SK-N-SH treated with all-trans-retinoic acid at 6 μM for 48 hours (cell line): ENCODE data around the gene RGL1.

Source experiments
- ATAC-seq: fragments of 200-7000 bp; cut with Tn5 transposase; 3 replicates; pipeline ENCODE4 v1.9.1; 2020; ENCODE audit warnings: mild to moderate bottlenecking, moderate library complexity
- ARNTL ChIP-seq: fragments of 450-650 bp; formaldehyde crosslinking; IDR thresholded peaks from 2 replicates; pipeline ENCODE4 v1.5.0; 2020; ENCODE audit warnings: low read depth, mild to moderate bottlenecking, moderate library complexity, borderline replicate concordance
- BACH2 ChIP-seq: fragments of 250-450 bp; sonication (Bioruptor Pico); IDR thresholded peaks from 2 replicates; pipeline ENCODE4 v1.9.0; 2021; ENCODE audit warnings: mild to moderate bottlenecking, borderline replicate concordance
- CREB5 ChIP-seq: fragments of 250-450 bp; sonication (Bioruptor Pico); IDR thresholded peaks from 2 replicates; pipeline ENCODE4 v1.5.1; 2020; ENCODE audit warnings: low read depth, mild to moderate bottlenecking, moderate library complexity
- CSDC2 ChIP-seq: fragments of 250-450 bp; sonication (Bioruptor Pico); IDR thresholded peaks from 2 replicates; pipeline ENCODE4 v1.5.0; 2020; ENCODE audit warnings: mild to moderate bottlenecking, moderate library complexity
- CSRNP3 ChIP-seq: fragments of 250-450 bp; sonication (Bioruptor Pico); IDR thresholded peaks from 2 replicates; pipeline ENCODE4 v1.5.1; 2021; ENCODE audit warnings: mild to moderate bottlenecking, moderate library complexity
- ESRRG ChIP-seq: fragments of 250-450 bp; sonication (Bioruptor Pico); IDR thresholded peaks from 2 replicates; pipeline ENCODE4 v1.6.1; 2021; ENCODE audit warnings: mild to moderate bottlenecking
- GLIS3 ChIP-seq: fragments of 250-450 bp; sonication (Bioruptor Pico); IDR thresholded peaks from 2 replicates; pipeline ENCODE4 v1.5.0; 2020; ENCODE audit warnings: mild to moderate bottlenecking, moderate library complexity
- ISL1 ChIP-seq: fragments of 250-450 bp; sonication (Bioruptor Pico); IDR thresholded peaks from 2 replicates; pipeline ENCODE4 v2.1.2; 2022; ENCODE audit warnings: mild to moderate bottlenecking, moderate library complexity
- OSR1 ChIP-seq: fragments of 250-450 bp; sonication (Bioruptor Pico); IDR thresholded peaks from 2 replicates; pipeline ENCODE4 v1.8.0; 2022; ENCODE audit warnings: moderate library complexity, mild to moderate bottlenecking, inconsistent platforms
- PATZ1 ChIP-seq: fragments of 250-450 bp; sonication (Bioruptor Pico); IDR thresholded peaks from 2 replicates; pipeline ENCODE4 v1.8.0; 2020; ENCODE audit warnings: mild to moderate bottlenecking, moderate library complexity, borderline replicate concordance
- POU6F1 ChIP-seq: fragments of 250-450 bp; sonication (Bioruptor Pico); IDR thresholded peaks from 2 replicates; pipeline ENCODE4 v1.8.0; 2021; ENCODE audit warnings: low read depth, mild to moderate bottlenecking, moderate library complexity, borderline replicate concordance
- PPARA ChIP-seq: fragments of 250-450 bp; sonication (Bioruptor Pico); IDR thresholded peaks from 2 replicates; pipeline ENCODE4 v1.5.0; 2020; ENCODE audit warnings: mild to moderate bottlenecking, borderline replicate concordance
- RARB ChIP-seq: fragments of 250-450 bp; sonication (Bioruptor Pico); IDR thresholded peaks from 2 replicates; pipeline ENCODE4 v1.8.0; 2021; ENCODE audit warnings: mild to moderate bottlenecking, moderate library complexity
- SNAI2 ChIP-seq: fragments of 250-450 bp; sonication (Bioruptor Pico); IDR thresholded peaks from 2 replicates; pipeline ENCODE4 v1.5.0; 2020; ENCODE audit warnings: mild to moderate bottlenecking, moderate library complexity
- TCF4 ChIP-seq: fragments of 250-450 bp; sonication (Bioruptor Pico); IDR thresholded peaks from 2 replicates; pipeline ENCODE4 v1.8.0; 2021; ENCODE audit warnings: mild to moderate bottlenecking, moderate library complexity, borderline replicate concordance
- TOX ChIP-seq: fragments of 250-450 bp; sonication (Bioruptor Pico); IDR thresholded peaks from 2 replicates; pipeline ENCODE4 v1.8.0; 2021; ENCODE audit warnings: mild to moderate bottlenecking, moderate library complexity, borderline replicate concordance
- TSHZ2 ChIP-seq: fragments of 250-450 bp; sonication (Bioruptor Pico); IDR thresholded peaks from 2 replicates; pipeline ENCODE4 v1.5.0; 2020; ENCODE audit warnings: mild to moderate bottlenecking, moderate library complexity
- ZC3H10 ChIP-seq: fragments of 250-450 bp; sonication (Bioruptor Pico); IDR thresholded peaks from 2 replicates; pipeline ENCODE4 v1.5.1; 2021; ENCODE audit warnings: mild to moderate bottlenecking, moderate library complexity
- ZFP3 ChIP-seq: fragments of 250-450 bp; sonication (Bioruptor Pico); IDR thresholded peaks from 2 replicates; pipeline ENCODE4 v1.5.0; 2020; ENCODE audit warnings: mild to moderate bottlenecking, moderate library complexity
- ZNF565 ChIP-seq: fragments of 450-650 bp; formaldehyde crosslinking; conservative IDR thresholded peaks from 2 replicates; pipeline ENCODE4 v1.5.0; 2020; ENCODE audit warnings: low read depth, mild to moderate bottlenecking, moderate library complexity
- ZNF70 ChIP-seq: fragments of 450-650 bp; formaldehyde crosslinking; IDR thresholded peaks from 2 replicates; pipeline ENCODE4 v1.5.0; 2020; ENCODE audit warnings: mild to moderate bottlenecking, moderate library complexity
- ZNF8 ChIP-seq: fragments of 450-650 bp; formaldehyde crosslinking; IDR thresholded peaks from 2 replicates; pipeline ENCODE4 v1.5.0; 2020; ENCODE audit warnings: mild to moderate bottlenecking, moderate library complexity

RGL1 gene

GRCh38 chr1:183800449-183800848, 4.5 kb upstream of the RGL1 start:
- ATAC-seq = no peak
- TF ChIP-seq ZNF8 (no peak), SNAI2 (no peak), CSRNP3 (CRISPR knock-in tag) (no peak), GLIS3 (CRISPR knock-in tag) (no peak), ZFP3 (CRISPR knock-in tag) (no peak)

- TF ChIP-seq ZNF70 (CRISPR knock-in tag) (no peak), ZNF565 (no peak), POU6F1 (no peak), SNAI2 (no peak), ZFP3 (CRISPR knock-in tag) (no peak), TSHZ2 (no peak), PATZ1 (CRISPR knock-in tag) (no peak), TCF4 (CRISPR knock-in tag) (no peak), ARNTL (CRISPR knock-in tag) (no peak), ZC3H10 (CRISPR knock-in tag) (no peak), RARB (CRISPR knock-in tag) (no peak), TOX (CRISPR knock-in tag) (no peak), PPARA (CRISPR knock-in tag) (no peak), ISL1 (no peak)
- no peak for ATAC-seq
These were observed 3.3 kb upstream of the RGL1 start for GRCh38 chr1:183801649-183802048.

- TF ChIP-seq SNAI2 (no peak), PPARA (CRISPR knock-in tag) (no peak), BACH2 (CRISPR knock-in tag) (no peak), TOX (CRISPR knock-in tag) (no peak), ISL1 (no peak)
- TF ChIP-seq, all 23 proteins: peak for 0
- ATAC-seq = peak; percentile 24
These were observed 533 bp upstream of the RGL1 start for GRCh38 chr1:183804387-183804786.

- peak; percentile 41 for ATAC-seq
- TF ChIP-seq PPARA (CRISPR knock-in tag) (no peak), SNAI2 (no peak), ISL1 (no peak), ESRRG (CRISPR knock-in tag) (no peak), GLIS3 (CRISPR knock-in tag) (no peak), CSDC2 (no peak), ZNF565 (no peak), CREB5 (CRISPR knock-in tag) (no peak), OSR1 (CRISPR knock-in tag) (no peak), RARB (CRISPR knock-in tag) (no peak), PATZ1 (CRISPR knock-in tag) (no peak), ZNF8 (no peak), ZFP3 (CRISPR knock-in tag) (no peak), ARNTL (CRISPR knock-in tag) (no peak), TSHZ2 (no peak)
These were observed 1.2 kb downstream of the RGL1 start for GRCh38 chr1:183806125-183806524.
